ENCODE data around the gene DRD2.

The DRD2 gene

GRCh38 chr11:113435190-113435968, 39.8 kb downstream of the DRD2 start:
- Histone ChIP-seq H3K4me3 (ENCODE audit: low read depth in 1 of 2, low read length in 2 of 2) (no peak overlapping the region), H3K27me3 (ENCODE audit: insufficient read depth, low read length, poor library complexity) (no peaks in the 10 kb centered on the region), H3K79me2 (ENCODE audit: insufficient read depth, low read length) (no peaks in the 10 kb centered on the region), H2AFZ (ENCODE audit: low read depth, low read length) (no peak overlapping the region), H3K36me3 (ENCODE audit: insufficient read depth, low read length) (no peaks in the 10 kb centered on the region), H3K27ac (ENCODE audit: low read length) (no peak overlapping the region), H3K4me1 (ENCODE audit: insufficient read depth, low read length) (no peaks in the 10 kb centered on the region), H3K4me2 (ENCODE audit: insufficient read depth, low read length) (no peak overlapping the region), H3K9me3 (ENCODE audit: insufficient read depth, low read length, severe bottlenecking) (no peaks in the 10 kb centered on the region), H3K9ac (ENCODE audit: low read depth, low read length) (no peak overlapping the region), H4K20me1 (ENCODE audit: insufficient read depth, low read length) (no peaks in the 10 kb centered on the region)
- DNase-seq = no peak
- no peak for ATAC-seq (ENCODE audit: insufficient read depth, low read depth)
- TF ChIP-seq CTCF (IDR thresholded peaks at IDR 0.05; ENCODE audit: borderline replicate concordance, extremely low read depth, low read length, poor library complexity, severe bottlenecking) = no peak
- no peak for TF ChIP-seq EZH2 (IDR thresholded peaks at IDR 0.05; ENCODE audit: borderline replicate concordance, low read depth, low read length, severe bottlenecking)

- H3K4me2 ChIP-seq (ENCODE audit: insufficient read depth, low read length) = no peak overlapping the region
- no peak overlapping the region for H3K9ac ChIP-seq (ENCODE audit: low read depth, low read length)
- no peak overlapping the region for H3K27ac ChIP-seq (ENCODE audit: low read length)
- no peaks in the 10 kb centered on the region for H3K79me2 ChIP-seq (ENCODE audit: insufficient read depth, low read length)
- H3K4me1 ChIP-seq (ENCODE audit: insufficient read depth, low read length) = no peaks in the 10 kb centered on the region
- no peaks in the 10 kb centered on the region for H3K9me3 ChIP-seq (ENCODE audit: insufficient read depth, low read length, severe bottlenecking)
- H3K4me3 ChIP-seq (ENCODE audit: low read depth in 1 of 2, low read length in 2 of 2) = no peak overlapping the region
- H3K27me3 ChIP-seq (ENCODE audit: insufficient read depth, low read length, poor library complexity) = no peaks in the 10 kb centered on the region
- no peak for TF ChIP-seq CTCF (IDR thresholded peaks at IDR 0.05; ENCODE audit: borderline replicate concordance, extremely low read depth, low read length, poor library complexity, severe bottlenecking)
- no peak for TF ChIP-seq EZH2 (IDR thresholded peaks at IDR 0.05; ENCODE audit: borderline replicate concordance, low read depth, low read length, severe bottlenecking)
- no peaks in the 10 kb centered on the region for H4K20me1 ChIP-seq (ENCODE audit: insufficient read depth, low read length)
- no peak for ATAC-seq (ENCODE audit: insufficient read depth, low read depth)
- DNase-seq = no peak
- no peaks in the 10 kb centered on the region for H3K36me3 ChIP-seq (ENCODE audit: insufficient read depth, low read length)
- H2AFZ ChIP-seq (ENCODE audit: low read depth, low read length) = no peak overlapping the region
These were observed 43.5 kb downstream of the DRD2 start for GRCh38 chr11:113431746-113432145.

- Histone ChIP-seq H3K79me2 (ENCODE audit: insufficient read depth, low read length) (no peaks in the 10 kb centered on the region), H3K9ac (ENCODE audit: low read depth, low read length) (no peak overlapping the region), H3K4me1 (ENCODE audit: insufficient read depth, low read length) (no peaks in the 10 kb centered on the region), H4K20me1 (ENCODE audit: insufficient read depth, low read length) (no peaks in the 10 kb centered on the region), H3K36me3 (ENCODE audit: insufficient read depth, low read length) (no peaks in the 10 kb centered on the region), H3K9me3 (ENCODE audit: insufficient read depth, low read length, severe bottlenecking) (no peaks in the 10 kb centered on the region), H2AFZ (ENCODE audit: low read depth, low read length) (no peak overlapping the region), H3K4me2 (ENCODE audit: insufficient read depth, low read length) (no peak overlapping the region), H3K27me3 (ENCODE audit: insufficient read depth, low read length, poor library complexity) (no peaks in the 10 kb centered on the region), H3K4me3 (ENCODE audit: low read depth in 1 of 2, low read length in 2 of 2) (no peak overlapping the region), H3K27ac (ENCODE audit: low read length) (no peak overlapping the region)
- no peak for ATAC-seq (ENCODE audit: insufficient read depth, low read depth)
- no peak for TF ChIP-seq CTCF (IDR thresholded peaks at IDR 0.05; ENCODE audit: borderline replicate concordance, extremely low read depth, low read length, poor library complexity, severe bottlenecking)
- no peak for TF ChIP-seq EZH2 (IDR thresholded peaks at IDR 0.05; ENCODE audit: borderline replicate concordance, low read depth, low read length, severe bottlenecking)
- DNase-seq = no peak
These were observed 48.5 kb downstream of the DRD2 start for GRCh38 chr11:113426686-113427085.

Data from DND-41 (cell line).